HL-60 (cell line): ENCODE results near the gene ZSWIM8.

Source experiments
- GABPA ChIP-seq: IDR thresholded peaks from 2 replicates; pipeline ENCODE4 v1.6.1; 2012; ENCODE audit warnings: low read depth
- TF ChIP-seq, protein P1 (sequence below): IDR thresholded peaks from one replicate; pipeline ENCODE4 v1.5.1; 2011; ENCODE audit warnings: low read length, control low read depth, inconsistent platforms; ENCODE audit not compliant: insufficient read depth
- TF ChIP-seq, protein P2 (sequence below): IDR thresholded peaks from 2 replicates; pipeline ENCODE4 v1.6.1; 2012; ENCODE audit warnings: low read depth; ENCODE audit not compliant: insufficient replicate concordance

- TF ChIP-seq, protein P1, sequence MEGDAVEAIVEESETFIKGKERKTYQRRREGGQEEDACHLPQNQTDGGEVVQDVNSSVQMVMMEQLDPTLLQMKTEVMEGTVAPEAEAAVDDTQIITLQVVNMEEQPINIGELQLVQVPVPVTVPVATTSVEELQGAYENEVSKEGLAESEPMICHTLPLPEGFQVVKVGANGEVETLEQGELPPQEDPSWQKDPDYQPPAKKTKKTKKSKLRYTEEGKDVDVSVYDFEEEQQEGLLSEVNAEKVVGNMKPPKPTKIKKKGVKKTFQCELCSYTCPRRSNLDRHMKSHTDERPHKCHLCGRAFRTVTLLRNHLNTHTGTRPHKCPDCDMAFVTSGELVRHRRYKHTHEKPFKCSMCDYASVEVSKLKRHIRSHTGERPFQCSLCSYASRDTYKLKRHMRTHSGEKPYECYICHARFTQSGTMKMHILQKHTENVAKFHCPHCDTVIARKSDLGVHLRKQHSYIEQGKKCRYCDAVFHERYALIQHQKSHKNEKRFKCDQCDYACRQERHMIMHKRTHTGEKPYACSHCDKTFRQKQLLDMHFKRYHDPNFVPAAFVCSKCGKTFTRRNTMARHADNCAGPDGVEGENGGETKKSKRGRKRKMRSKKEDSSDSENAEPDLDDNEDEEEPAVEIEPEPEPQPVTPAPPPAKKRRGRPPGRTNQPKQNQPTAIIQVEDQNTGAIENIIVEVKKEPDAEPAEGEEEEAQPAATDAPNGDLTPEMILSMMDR: no peak
- TF ChIP-seq, protein P2, sequence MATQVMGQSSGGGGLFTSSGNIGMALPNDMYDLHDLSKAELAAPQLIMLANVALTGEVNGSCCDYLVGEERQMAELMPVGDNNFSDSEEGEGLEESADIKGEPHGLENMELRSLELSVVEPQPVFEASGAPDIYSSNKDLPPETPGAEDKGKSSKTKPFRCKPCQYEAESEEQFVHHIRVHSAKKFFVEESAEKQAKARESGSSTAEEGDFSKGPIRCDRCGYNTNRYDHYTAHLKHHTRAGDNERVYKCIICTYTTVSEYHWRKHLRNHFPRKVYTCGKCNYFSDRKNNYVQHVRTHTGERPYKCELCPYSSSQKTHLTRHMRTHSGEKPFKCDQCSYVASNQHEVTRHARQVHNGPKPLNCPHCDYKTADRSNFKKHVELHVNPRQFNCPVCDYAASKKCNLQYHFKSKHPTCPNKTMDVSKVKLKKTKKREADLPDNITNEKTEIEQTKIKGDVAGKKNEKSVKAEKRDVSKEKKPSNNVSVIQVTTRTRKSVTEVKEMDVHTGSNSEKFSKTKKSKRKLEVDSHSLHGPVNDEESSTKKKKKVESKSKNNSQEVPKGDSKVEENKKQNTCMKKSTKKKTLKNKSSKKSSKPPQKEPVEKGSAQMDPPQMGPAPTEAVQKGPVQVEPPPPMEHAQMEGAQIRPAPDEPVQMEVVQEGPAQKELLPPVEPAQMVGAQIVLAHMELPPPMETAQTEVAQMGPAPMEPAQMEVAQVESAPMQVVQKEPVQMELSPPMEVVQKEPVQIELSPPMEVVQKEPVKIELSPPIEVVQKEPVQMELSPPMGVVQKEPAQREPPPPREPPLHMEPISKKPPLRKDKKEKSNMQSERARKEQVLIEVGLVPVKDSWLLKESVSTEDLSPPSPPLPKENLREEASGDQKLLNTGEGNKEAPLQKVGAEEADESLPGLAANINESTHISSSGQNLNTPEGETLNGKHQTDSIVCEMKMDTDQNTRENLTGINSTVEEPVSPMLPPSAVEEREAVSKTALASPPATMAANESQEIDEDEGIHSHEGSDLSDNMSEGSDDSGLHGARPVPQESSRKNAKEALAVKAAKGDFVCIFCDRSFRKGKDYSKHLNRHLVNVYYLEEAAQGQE: no peak
- no peak for TF ChIP-seq GABPA
Observed at GRCh38 chr10:73819081-73819480, 33.7 kb downstream of the ZSWIM8 start.
